ENCODE measurements around the gene SRCAP. TPM values are rescaled to one million over a fixed set of nuclear protein-coding genes. Genes with fewer than 3 reads are reported as not detected.

Gene SRCAP
- total and polyA plus RNA-seq, 2 of the 8 experiments (the other 6 are each of a cell fraction or from before 2014, with no cell fraction given), result 5.5 to 54.3 TPM

GRCh38 chr16:30756781-30757100 is 57.8 kb downstream of the SRCAP start:
- ChIA-PET CTCF (ENCODE audit: partially characterized antibody) (interaction anchor here (0.7 kb wide), 1 partner anchor 179 kb away, joined by 3 read pairs; no protein-coding TSS in a partner anchor), POLR2A (ENCODE audit: partially characterized antibody) (interaction anchor here (0.7 to 9.0 kb wide), 8 partner anchors 6 to 37 kb away, joined by 3 to 92 read pairs (median 4); partner anchors contain the start of gene PHKG2)
- Histone ChIP-seq H3K36me3 (ENCODE audit: control insufficient read depth in 2 of 4, insufficient read depth in 4 of 4, low read length in 3 of 4) (peaks cover 0 to 23% (median 12%) of the 10 kb centered on the region in 4 experiments; a peak in 5 of 8 replicates), H4K91ac (replicated peaks; ENCODE audit: insufficient read length, low read length) (no peak overlapping the region), H3K18ac (ENCODE audit: extremely low read depth, low read length) (no peak overlapping the region), H3K79me2 (ENCODE audit: control insufficient read depth in 1 of 2, insufficient read depth in 2 of 2, low read length in 2 of 2) (no peaks in the 10 kb centered on the region), H3K9ac (replicated peaks in 1 of 4; ENCODE audit: extremely low read depth in 1 of 4, low read depth in 3 of 4, low read length in 3 of 4) (no peak overlapping the region), H3K4me3 (ENCODE audit: extremely low read depth in 1 of 4, insufficient read depth in 2 of 4, low read depth in 3 of 4, low read length in 4 of 4) (no peak overlapping the region), H3K9me3 (ENCODE audit: insufficient read depth in 2 of 2, low read depth in 1 of 2, low read length in 1 of 2) (no peaks in the 10 kb centered on the region), H2AK5ac (ENCODE audit: low read depth, low read length) (no peak overlapping the region), H3K23ac (ENCODE audit: insufficient read length) (no peak overlapping the region), H2BK20ac (ENCODE audit: low read length) (no peak overlapping the region), H3K4me2 (ENCODE audit: insufficient read depth in 1 of 2, low read depth in 2 of 2, low read length in 2 of 2) (no peak overlapping the region), H2BK12ac (ENCODE audit: low read depth, low read length) (no peak overlapping the region), H3K4ac (replicated peaks; ENCODE audit: insufficient read length, low read depth, low read length) (no peak overlapping the region), H3K79me1 (ENCODE audit: low read depth, low read length) (peaks cover 3% of the 10 kb centered on the region; the same call in 1 of the 2 replicates), H2AFZ (ENCODE audit: low read length) (no peak overlapping the region), H3K23me2 (ENCODE audit: low read depth, low read length) (peaks cover 8% of the 10 kb centered on the region), H3K27ac (ENCODE audit: low read depth, low read length) (no peak overlapping the region), H3K14ac (ENCODE audit: insufficient read length) (no peak overlapping the region), H2BK5ac (ENCODE audit: low read depth, low read length) (no peak overlapping the region), H4K8ac (ENCODE audit: extremely low read depth, insufficient read depth, low read length) (no peak overlapping the region; the same call in 1 of the 2 replicates), H3K56ac (replicated peaks; ENCODE audit: insufficient read length, low read depth, low read length) (no peak overlapping the region), H4K20me1 (replicated peaks in 1 of 2; ENCODE audit: control insufficient read depth in 1 of 2, insufficient read depth in 2 of 2, low read length in 2 of 2) (peaks cover 0 to 10% of the 10 kb centered on the region in 2 experiments), H2BK15ac (ENCODE audit: low read length) (no peak overlapping the region), H3K27me3 (replicated peaks in 1 of 4; ENCODE audit: control insufficient read depth in 3 of 4, extremely low read depth in 1 of 4, insufficient read depth in 3 of 4, low read length in 3 of 4) (no peaks in the 10 kb centered on the region), H4K5ac (ENCODE audit: insufficient read length, low read depth, low read length) (no peak overlapping the region), H2BK120ac (replicated peaks; ENCODE audit: low read depth, low read length) (no peak overlapping the region), H3K4me1 (replicated peaks in 1 of 4; ENCODE audit: control insufficient read depth in 3 of 4, insufficient read depth in 4 of 4, low read length in 3 of 4) (peaks cover 0 to 5% (median 2%) of the 10 kb centered on the region in 4 experiments; a peak in 3 of 7 replicates)
- WGBS, 2 experiments (ENCODE audit: extremely low coverage in 1 of 2, insufficient coverage in 1 of 2, insufficient read length in 1 of 2, insufficient replicate concordance in 2 of 2, low coverage in 1 of 2, low lambda C conversion rate in 2 of 2, missing lambda C conversion rate in 1 of 2), result 93% methylated on average over 13 of the region's 13 CpGs; no CpG with 5 or more reads in 1 of the 2 experiments
- FAIRE-seq, result no peak
- DNase-seq (ENCODE audit: low read depth in 1 of 2, low spot score in 2 of 2), result no peak
- TF ChIP-seq KDM1A (IDR thresholded peaks at IDR 0.05; ENCODE audit: borderline replicate concordance, low read length) (no peak), ASH2L (IDR thresholded peaks at IDR 0.05; ENCODE audit: low read length) (no peak), ATF2 (IDR thresholded peaks at IDR 0.05; ENCODE audit: low read length) (no peak), TBP (IDR thresholded peaks at IDR 0.05; ENCODE audit: low read depth, low read length) (no peak), CTCF (IDR thresholded peaks at IDR 0.05; ENCODE audit: control extremely low read depth in 1 of 3, insufficient read depth in 1 of 3, low read depth in 1 of 3, low read length in 3 of 3) (no peak), RXRA (IDR thresholded peaks at IDR 0.05; ENCODE audit: insufficient read depth, low read depth, low read length) (no peak), SP1 (IDR thresholded peaks at IDR 0.05; ENCODE audit: low read depth, low read length) (no peak), EP300 (IDR thresholded peaks at IDR 0.05; ENCODE audit: borderline replicate concordance in 1 of 2, low read depth in 2 of 2, low read length in 2 of 2) (no peak), TEAD4 (IDR thresholded peaks at IDR 0.05; ENCODE audit: low read depth, low read length) (no peak), RBBP5 (IDR thresholded peaks at IDR 0.05; ENCODE audit: borderline replicate concordance, low read depth, low read length) (no peak)

Data from H1 (cell line).